CD4-positive, CD25-positive, alpha-beta regulatory T cell (primary cell): Measurements from ENCODE around the gene TTF2. TPM values are rescaled to one million over a fixed set of nuclear protein-coding genes. Genes with fewer than 3 reads are reported as not detected.
A peak's percentile ranks its signal among the peaks of the same experiment; 100 is the strongest.

Source experiments
- ATAC-seq, 2 donors: fragments of 150-1000 bp; cut with Tn5 transposase; one replicate each; pipeline ENCODE4 v1.10.0; 2021; ENCODE audit warnings: low read depth in 2 of 2, moderate number of reproducible peaks in 2 of 2, moderate library complexity in 1 of 2
- DNase-seq, 3 donors: peaks; one replicate each; pipeline versions ENCODE4 v3.0.0 to v3.0.0-alpha.2; 2012 to 2022; ENCODE audit warnings: mixed read lengths in 1 of 3
- H3K27ac ChIP-seq: one replicate; pipeline ENCODE4 v1.7.0; 2013; ENCODE audit warnings: mild to moderate bottlenecking, low read length; ENCODE audit not compliant: insufficient read depth, poor library complexity, severe bottlenecking
- H3K27me3 ChIP-seq: one replicate; pipeline ENCODE4 v1.7.0; 2013; ENCODE audit warnings: low read length; ENCODE audit not compliant: control insufficient read depth, insufficient read depth
- H3K36me3 ChIP-seq: one replicate; pipeline ENCODE4 v1.7.0; 2013; ENCODE audit warnings: mild to moderate bottlenecking, low read length, moderate library complexity; ENCODE audit not compliant: control insufficient read depth, insufficient read depth
- H3K4me1 ChIP-seq: 2 replicates; pipeline ENCODE4 v1.7.0; 2013; ENCODE audit warnings: mild to moderate bottlenecking, low read length; ENCODE audit not compliant: insufficient read depth, control insufficient read depth, poor library complexity, severe bottlenecking
- H3K4me3 ChIP-seq: one replicate; pipeline ENCODE4 v1.7.0; 2013; ENCODE audit warnings: low read depth, mild to moderate bottlenecking, low read length, moderate library complexity
- H3K9me3 ChIP-seq, 2 experiments: 1 replicate in 1 of 2; 2 replicates in 1 of 2; pipeline ENCODE4 v1.7.0; 2013; ENCODE audit warnings: low read length in 2 of 2, mild to moderate bottlenecking in 1 of 2, moderate library complexity in 1 of 2; ENCODE audit not compliant: control insufficient read depth in 2 of 2
- H3K27ac Mint-ChIP-seq, 3 donors: one replicate each; pipeline ENCODE4 v1.8.0; 2020 to 2022; ENCODE audit warnings: mild to moderate bottlenecking in 3 of 3, mixed read lengths in 3 of 3, moderate library complexity in 2 of 3
- H3K27me3 Mint-ChIP-seq: one replicate; pipeline ENCODE4 v1.8.0; 2022; ENCODE audit warnings: mild to moderate bottlenecking, mixed read lengths
- H3K36me3 Mint-ChIP-seq: one replicate; pipeline ENCODE4 v1.8.0; 2020; ENCODE audit warnings: mixed read lengths
- H3K4me1 Mint-ChIP-seq, 4 donors: one replicate each; pipeline ENCODE4 v1.8.0; 2020 to 2022; ENCODE audit warnings: mixed read lengths in 4 of 4, mild to moderate bottlenecking in 1 of 4
- H3K4me3 Mint-ChIP-seq, 4 donors: one replicate each; pipeline ENCODE4 v1.8.0; 2020 to 2022; ENCODE audit warnings: mild to moderate bottlenecking in 4 of 4, mixed read lengths in 4 of 4, moderate library complexity in 3 of 4
- H3K9me3 Mint-ChIP-seq, 7 donors: one replicate each; pipeline ENCODE4 v1.8.0; 2020 to 2022; ENCODE audit warnings: mixed read lengths in 7 of 7, mild to moderate bottlenecking in 3 of 7, moderate library complexity in 2 of 7
- polyA plus RNA-seq, 4 donors: library from polyadenylated mRNA; unstranded; fragments of 300-500 nt; fragmentation: Illumina TruSeq; gene quantifications; one replicate each; pipeline ENCODE4 v1.2.3, GENCODE V29; 2021
- total RNA-seq: library from RNA; stranded (reverse); gene quantifications from one replicate; pipeline ENCODE4 v1.2.3, GENCODE V29; 2022

Gene TTF2
- total and polyA plus RNA-seq, 5 donors from 2014 or later: 5.3 to 58.9 (median 11.1) TPM

GRCh38 chr1:117045644-117046043 is 14.5 kb upstream of the TTF2 start:
- H3K9me3 Mint-ChIP-seq: peaks cover 0 to 5% (median 0%) of the 10 kb centered on the region in 7 donors
- H3K4me3 Mint-ChIP-seq: no peak overlapping the region
- H3K4me3 ChIP-seq: no peak overlapping the region
- no peaks in the 10 kb centered on the region for H3K27me3 ChIP-seq
- no peak overlapping the region for H3K27ac ChIP-seq
- H3K27me3 Mint-ChIP-seq: no peaks in the 10 kb centered on the region
- no peak for DNase-seq
- no peaks in the 10 kb centered on the region for H3K36me3 ChIP-seq
- H3K36me3 Mint-ChIP-seq: no peaks in the 10 kb centered on the region
- no peaks in the 10 kb centered on the region for H3K4me1 ChIP-seq
- H3K4me1 Mint-ChIP-seq: peaks cover 8 to 30% (median 11%) of the 10 kb centered on the region in 4 donors
- H3K27ac Mint-ChIP-seq: peak overlapping the region in 1 of 3 donors; percentile 43
- ATAC-seq: no peak
- H3K9me3 ChIP-seq: no peaks in the 10 kb centered on the region

DNA sequence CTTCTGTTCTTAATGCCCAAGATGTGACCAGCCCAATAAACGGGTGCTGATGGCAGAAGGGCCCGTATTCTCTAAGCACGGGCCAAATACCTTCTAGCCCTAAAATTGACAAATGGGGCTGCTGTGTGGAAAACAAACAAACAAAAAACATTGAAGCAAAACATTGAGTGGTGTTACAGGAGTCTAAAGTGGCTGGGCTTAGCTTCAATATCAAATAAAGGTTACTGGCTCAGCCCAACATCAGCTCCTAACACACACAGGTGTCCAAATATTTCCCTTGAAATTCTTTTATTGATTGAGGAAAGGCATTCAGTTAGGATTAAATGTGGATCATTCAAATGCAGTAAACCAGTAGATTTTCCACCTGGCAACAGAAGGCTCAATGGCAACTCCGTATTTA is 13.3 kb upstream of the TTF2 start:
- Mint-ChIP-seq H3K27ac (peak overlapping the region in 1 of 3 donors; percentile 5), H3K27me3 (no peaks in the 10 kb centered on the region), H3K36me3 (no peaks in the 10 kb centered on the region), H3K4me1 (peaks cover 12 to 41% (median 20%) of the 10 kb centered on the region in 4 donors), H3K9me3 (no peaks in the 10 kb centered on the region), H3K4me3 (no peak overlapping the region)
- ATAC-seq (no peak), DNase-seq (no peak)
- H3K27me3 ChIP-seq: no peaks in the 10 kb centered on the region
- no peak overlapping the region for H3K4me3 ChIP-seq
- H3K27ac ChIP-seq: no peak overlapping the region
- no peaks in the 10 kb centered on the region for H3K36me3 ChIP-seq
- H3K9me3 ChIP-seq: no peaks in the 10 kb centered on the region
- H3K4me1 ChIP-seq: peaks cover 10% of the 10 kb centered on the region

GRCh38 chr1:117047271-117047670 is 12.9 kb upstream of the TTF2 start:
- Mint-ChIP-seq H3K27ac (no peak overlapping the region), H3K9me3 (no peaks in the 10 kb centered on the region), H3K36me3 (no peaks in the 10 kb centered on the region), H3K27me3 (no peaks in the 10 kb centered on the region), H3K4me3 (no peak overlapping the region), H3K4me1 (peaks cover 15 to 46% (median 23%) of the 10 kb centered on the region in 4 donors)
- no peak for DNase-seq
- no peak for ATAC-seq
- Histone ChIP-seq H3K9me3 (no peaks in the 10 kb centered on the region), H3K36me3 (no peaks in the 10 kb centered on the region), H3K4me1 (peaks cover 14% of the 10 kb centered on the region), H3K27me3 (no peaks in the 10 kb centered on the region), H3K27ac (no peak overlapping the region), H3K4me3 (no peak overlapping the region)

DNA sequence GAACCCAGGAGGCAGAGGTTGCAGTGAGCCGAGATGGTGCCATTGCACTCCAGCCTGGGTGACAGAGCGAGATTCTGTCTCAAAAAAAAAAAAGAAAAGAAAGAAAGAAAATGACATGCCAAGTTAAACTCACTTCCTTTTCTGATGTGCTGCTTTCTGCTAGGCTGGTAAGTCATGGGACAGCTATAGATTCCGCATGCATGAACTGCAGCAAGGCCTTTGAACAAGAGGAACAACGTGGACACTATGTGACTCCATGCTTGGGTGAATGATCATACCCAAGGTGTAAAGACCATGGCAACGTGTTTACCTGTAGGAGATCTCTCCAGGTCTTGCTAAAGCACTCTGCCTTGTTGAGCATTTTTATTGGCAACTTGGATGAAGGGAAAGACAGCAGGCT is 10.3 kb upstream of the TTF2 start:
- H3K4me3 ChIP-seq: no peak overlapping the region
- H3K4me3 Mint-ChIP-seq: no peak overlapping the region
- H3K27me3 ChIP-seq: no peaks in the 10 kb centered on the region
- no peaks in the 10 kb centered on the region for H3K9me3 ChIP-seq
- peaks cover 14% of the 10 kb centered on the region for H3K4me1 ChIP-seq
- no peaks in the 10 kb centered on the region for H3K36me3 ChIP-seq
- H3K27me3 Mint-ChIP-seq: no peaks in the 10 kb centered on the region
- H3K36me3 Mint-ChIP-seq: no peaks in the 10 kb centered on the region
- no peaks in the 10 kb centered on the region for H3K9me3 Mint-ChIP-seq
- no peak for ATAC-seq
- H3K4me1 Mint-ChIP-seq: peaks cover 12 to 52% (median 28%) of the 10 kb centered on the region in 4 donors
- DNase-seq: no peak
- no peak overlapping the region for H3K27ac ChIP-seq
- peak overlapping the region; percentile 79 to 97 (median 96) for H3K27ac Mint-ChIP-seq

GRCh38 chr1:117051224-117052064 is 8.7 kb upstream of the TTF2 start:
- peak in 2 of 3 donors; percentile 26 to 71 for DNase-seq
- Histone ChIP-seq H3K9me3 (no peaks in the 10 kb centered on the region), H3K4me1 (peaks cover 14% of the 10 kb centered on the region), H3K27me3 (no peaks in the 10 kb centered on the region), H3K27ac (peak overlapping the region; percentile 56), H3K36me3 (no peaks in the 10 kb centered on the region), H3K4me3 (peak overlapping the region; percentile 83)
- Mint-ChIP-seq H3K36me3 (no peaks in the 10 kb centered on the region), H3K4me1 (peaks cover 19 to 55% (median 32%) of the 10 kb centered on the region in 4 donors), H3K9me3 (no peaks in the 10 kb centered on the region), H3K4me3 (peak overlapping the region; percentile 71 to 90 (median 78)), H3K27me3 (no peaks in the 10 kb centered on the region), H3K27ac (peak overlapping the region; percentile 79 to 95 (median 89))
- peak; percentile 62 to 66 for ATAC-seq

DNA sequence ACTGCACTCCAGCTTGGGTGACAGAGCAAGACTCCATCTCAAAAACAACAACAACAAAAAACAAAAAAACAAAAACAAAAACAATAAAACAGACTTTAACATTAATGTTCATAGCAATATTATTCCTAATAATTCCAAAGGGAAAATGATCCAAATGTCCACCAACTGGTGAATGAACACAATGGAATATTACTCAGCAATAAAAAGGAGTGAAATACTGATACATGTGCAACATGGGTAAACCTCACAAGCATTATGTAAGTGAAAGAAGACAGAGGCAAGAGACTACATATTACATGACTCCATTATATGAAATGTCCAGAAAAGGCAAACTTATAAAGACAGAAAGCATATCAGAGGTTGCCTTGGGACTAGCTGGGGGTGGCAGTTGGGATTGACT is 6.1 kb upstream of the TTF2 start:
- Mint-ChIP-seq H3K27ac (no peak overlapping the region), H3K9me3 (no peaks in the 10 kb centered on the region), H3K27me3 (no peaks in the 10 kb centered on the region), H3K36me3 (no peaks in the 10 kb centered on the region), H3K4me3 (no peak overlapping the region), H3K4me1 (peaks cover 15 to 52% (median 39%) of the 10 kb centered on the region in 4 donors)
- H3K9me3 ChIP-seq: no peaks in the 10 kb centered on the region
- no peaks in the 10 kb centered on the region for H3K27me3 ChIP-seq
- no peak for ATAC-seq
- H3K4me1 ChIP-seq: peaks cover 23% of the 10 kb centered on the region
- H3K4me3 ChIP-seq: no peak overlapping the region
- no peaks in the 10 kb centered on the region for H3K36me3 ChIP-seq
- H3K27ac ChIP-seq: no peak overlapping the region
- no peak for DNase-seq

DNA sequence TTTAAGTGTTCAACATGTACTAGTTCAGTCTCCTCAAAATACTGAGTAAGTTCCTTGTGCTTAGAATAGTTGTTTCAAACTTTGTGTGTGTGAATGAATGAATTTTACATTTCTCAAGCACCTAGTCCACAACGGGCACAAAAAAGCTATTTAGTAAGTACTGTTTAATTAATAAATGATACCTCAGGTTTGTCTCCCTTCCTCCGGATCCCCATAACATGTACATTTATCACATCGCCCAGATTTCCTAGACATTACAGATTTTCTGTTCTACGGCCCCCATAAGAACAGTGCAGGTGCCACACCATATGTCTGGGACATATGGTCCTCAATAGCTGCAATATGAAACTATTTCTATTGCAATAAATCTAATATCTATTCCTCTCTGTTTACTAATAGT is 1.3 kb upstream of the TTF2 start:
- peak overlapping the region; percentile 93 for H3K27ac ChIP-seq
- H3K4me3 ChIP-seq: peak overlapping the region; percentile 89

GRCh38 chr1:117059334-117059677 is 820 bp upstream of the TTF2 start:
- Histone ChIP-seq H3K36me3 (no peaks in the 10 kb centered on the region), H3K27me3 (no peaks in the 10 kb centered on the region), H3K4me3 (peak overlapping the region; percentile 89), H3K27ac (peak overlapping the region; percentile 93), H3K4me1 (peaks cover 49% of the 10 kb centered on the region), H3K9me3 (no peaks in the 10 kb centered on the region)
- DNase-seq (peak; percentile 65 to 82 (median 71)), ATAC-seq (peak; percentile 14 to 16)
- Mint-ChIP-seq H3K4me1 (peaks cover 32 to 58% (median 43%) of the 10 kb centered on the region in 4 donors), H3K4me3 (no peak overlapping the region), H3K9me3 (no peaks in the 10 kb centered on the region), H3K36me3 (peaks cover 15% of the 10 kb centered on the region), H3K27ac (no peak overlapping the region), H3K27me3 (no peaks in the 10 kb centered on the region)

More for the DNA sequence above, 1.3 kb upstream of the TTF2 start:
- H3K4me1 ChIP-seq: peaks cover 48% of the 10 kb centered on the region
- Mint-ChIP-seq H3K27ac (no peak overlapping the region), H3K4me3 (no peak overlapping the region), H3K4me1 (peaks cover 31 to 53% (median 39%) of the 10 kb centered on the region in 4 donors), H3K9me3 (no peaks in the 10 kb centered on the region), H3K27me3 (no peaks in the 10 kb centered on the region), H3K36me3 (peaks cover 12% of the 10 kb centered on the region)
- no peaks in the 10 kb centered on the region for H3K9me3 ChIP-seq
- H3K27me3 ChIP-seq: no peaks in the 10 kb centered on the region
- no peak for ATAC-seq
- DNase-seq: no peak
- no peaks in the 10 kb centered on the region for H3K36me3 ChIP-seq
